HG03378 (cell line): ENCODE measurements around the gene CDH4.
"Not testable (repeated sequence)": the region's sequence is repeated elsewhere in the genome, so short reads cannot be mapped to it uniquely, and the experiment has no call there.

ENCODE experiments used
- ATAC-seq: cut with Tn5 transposase; IDR thresholded peaks from one replicate; pipeline ENCODE4 v1.9.1; 2021; ENCODE audit warnings: mild to moderate bottlenecking, moderate library complexity; ENCODE audit not compliant: unreplicated experiment

Gene CDH4

DNA sequence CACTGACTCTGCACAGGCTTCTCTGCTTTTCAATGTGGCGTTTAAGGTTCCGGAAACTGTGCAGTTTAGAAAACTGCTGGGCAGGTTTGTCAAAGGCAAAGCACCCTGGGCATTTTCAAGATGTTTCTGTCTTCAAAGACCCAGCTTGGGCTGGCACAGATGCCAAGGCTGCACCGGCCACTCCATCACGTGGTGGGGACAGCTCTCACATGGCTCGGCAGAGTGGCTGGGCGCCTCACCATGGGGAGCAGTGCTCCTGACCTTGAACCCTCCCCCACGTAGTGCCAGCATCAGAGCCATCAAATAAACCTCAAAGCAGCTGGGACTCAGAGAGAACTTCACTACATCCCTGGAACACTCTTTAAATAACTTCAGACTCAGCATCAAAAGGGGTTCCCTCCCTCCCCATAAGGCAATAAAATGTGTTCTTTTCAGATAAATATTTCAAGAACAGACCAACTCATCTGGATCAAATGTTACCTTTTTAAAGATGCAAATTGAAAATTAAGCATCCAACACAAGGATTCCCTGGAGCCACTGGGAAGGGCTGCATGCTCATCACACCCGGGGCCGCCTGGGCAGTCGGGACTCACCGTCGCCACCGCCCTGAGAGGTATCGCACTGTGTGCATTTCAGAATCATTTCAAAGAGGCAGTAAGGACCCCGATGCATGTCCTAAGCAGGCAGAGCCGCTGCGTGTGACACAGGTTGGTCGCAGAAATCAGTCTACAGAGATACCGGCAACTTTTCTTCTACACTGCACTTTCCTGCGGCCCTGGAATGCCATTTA is 157.1 kb downstream of the CDH4 start:
- no peak for ATAC-seq

DNA sequence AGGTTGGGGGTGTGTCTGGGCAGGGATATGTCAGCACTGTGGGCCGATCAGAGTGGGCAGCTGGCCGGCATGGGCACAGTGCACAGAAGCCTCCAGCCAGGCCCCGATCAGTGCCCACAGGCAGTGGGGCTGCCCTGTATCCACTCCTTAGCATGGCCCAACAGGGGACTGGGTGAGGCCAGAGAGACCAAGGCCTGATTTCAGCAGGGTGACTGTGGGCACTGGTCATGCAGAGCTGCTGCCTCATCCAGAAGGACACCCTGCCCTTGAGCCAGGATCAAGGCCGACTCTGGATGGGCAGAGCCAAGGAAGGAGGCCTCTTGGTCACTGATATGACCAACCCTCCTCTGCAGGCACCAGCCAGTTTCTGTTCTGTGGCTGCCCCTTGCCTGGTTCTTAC is 159.7 kb downstream of the CDH4 start:
- no peak for ATAC-seq

DNA sequence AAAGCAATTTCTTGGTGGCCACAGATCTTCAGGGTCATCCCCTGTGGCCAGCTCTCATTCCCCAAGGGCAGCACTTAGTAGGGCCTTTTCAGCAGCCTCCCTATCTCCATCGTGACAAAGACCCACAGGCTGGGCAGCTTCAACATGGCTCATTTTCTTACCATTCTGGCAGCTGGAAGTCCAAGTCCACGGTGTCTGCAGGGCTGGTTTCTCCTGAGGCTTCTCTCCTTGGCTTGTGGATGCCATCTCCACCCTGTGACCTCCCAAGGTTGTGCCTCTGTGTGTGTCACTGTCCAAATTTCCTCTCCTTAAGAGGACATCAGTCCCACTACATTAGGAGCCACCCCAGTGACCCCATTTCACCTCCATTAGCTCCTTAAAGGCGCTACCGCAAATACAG is 161.7 kb downstream of the CDH4 start:
- ATAC-seq: no peak

DNA sequence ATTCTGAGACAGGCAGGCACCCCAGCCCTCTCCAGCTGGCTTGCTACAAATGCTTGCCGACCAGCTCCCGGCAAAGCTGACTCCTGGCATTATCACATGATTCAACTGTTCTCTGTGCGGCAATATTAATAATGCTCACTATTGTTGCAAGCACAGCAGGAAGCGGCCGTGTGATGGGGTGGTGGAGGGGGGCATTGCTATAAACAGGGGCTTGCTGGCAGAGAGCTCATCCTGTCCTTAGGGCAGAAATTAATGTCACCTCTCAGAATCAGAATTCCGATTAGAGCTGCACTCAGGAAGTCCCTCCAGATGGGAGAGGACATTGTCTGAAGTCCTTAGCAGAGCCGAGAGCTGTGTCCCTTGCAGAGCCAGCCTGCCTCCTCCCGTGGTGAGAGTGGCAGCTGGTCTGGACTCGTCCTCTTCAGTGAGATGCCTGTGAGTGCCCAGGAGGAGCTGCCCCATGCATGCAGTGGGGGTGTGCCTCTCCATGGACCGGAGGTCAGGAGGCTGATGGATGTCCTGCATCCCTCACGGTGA is 162.5 kb downstream of the CDH4 start:
- ATAC-seq: no peak

DNA sequence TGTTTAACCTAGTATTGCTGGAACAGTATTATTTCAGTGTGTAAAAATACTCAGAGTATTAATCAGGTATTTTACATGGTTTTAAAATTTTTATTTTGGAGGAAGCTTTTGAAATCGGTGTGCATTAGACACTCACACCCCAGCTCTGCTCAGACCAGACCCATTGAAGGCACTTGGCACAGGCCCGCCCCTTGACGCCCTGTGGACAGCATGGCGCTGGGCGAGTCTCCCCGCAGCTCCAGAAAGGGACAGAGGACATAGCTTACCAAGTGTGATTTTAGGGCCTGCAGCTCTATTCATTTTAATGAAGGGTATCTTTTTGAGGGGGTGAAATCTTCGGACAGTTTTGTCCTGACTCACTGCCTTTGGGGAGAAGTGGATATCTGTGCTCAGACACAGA is 164.5 kb downstream of the CDH4 start:
- ATAC-seq: no peak

DNA sequence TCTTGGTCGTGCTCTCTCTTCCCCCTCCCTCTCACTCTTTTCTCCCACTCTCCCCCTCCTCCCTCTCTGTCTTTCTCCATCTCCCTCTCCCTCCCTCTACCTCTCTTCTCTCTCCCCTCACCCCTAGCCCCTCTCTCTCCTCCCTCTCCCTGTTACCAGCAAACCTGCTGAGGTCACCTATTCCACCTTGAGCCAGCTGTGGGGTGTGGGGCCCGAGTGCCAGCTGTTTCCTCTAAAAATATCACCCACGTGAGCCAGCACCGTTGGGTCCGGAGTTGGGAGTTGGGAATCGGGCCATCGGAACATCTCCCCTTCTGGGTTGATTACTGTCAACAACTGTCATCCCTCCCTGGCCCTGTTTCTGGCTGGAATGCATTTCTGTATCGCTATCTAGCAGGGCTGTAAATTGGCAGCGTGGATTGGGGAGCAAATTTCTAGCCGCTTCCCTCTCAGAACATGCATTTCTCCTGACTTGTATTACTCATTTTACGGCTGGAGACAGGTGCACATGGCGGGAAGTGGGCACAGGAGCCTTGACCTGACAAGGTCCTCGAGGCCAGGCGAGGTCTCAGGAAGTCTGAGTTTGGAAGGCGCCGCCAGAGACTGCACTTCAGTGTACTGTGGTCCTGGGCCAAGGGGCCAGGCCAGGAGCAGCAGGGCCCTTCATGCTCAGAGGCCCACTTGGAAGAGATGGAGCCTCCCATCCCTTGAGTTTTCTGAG is 165.3 kb downstream of the CDH4 start:
- no peak for ATAC-seq

DNA sequence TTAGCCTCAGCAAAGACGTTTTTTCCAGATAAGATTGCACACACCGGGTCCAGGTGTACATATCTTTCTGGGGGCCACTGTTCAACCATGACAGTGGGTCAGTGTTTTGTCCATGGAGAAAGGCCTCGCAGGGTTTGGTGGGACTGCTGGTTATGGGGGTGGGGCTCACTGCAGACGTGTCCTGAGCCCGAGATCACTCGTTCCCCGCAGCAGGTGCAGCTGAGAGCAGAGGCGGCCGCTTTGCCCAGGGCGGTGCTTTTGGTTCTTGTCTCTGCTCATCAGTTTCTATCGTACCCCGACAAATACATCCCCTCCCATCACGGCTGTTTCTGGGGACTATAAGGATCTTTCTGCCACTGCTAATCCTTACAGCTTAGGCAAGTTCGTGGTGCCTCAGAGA is 166.9 kb downstream of the CDH4 start:
- no peak for ATAC-seq

DNA sequence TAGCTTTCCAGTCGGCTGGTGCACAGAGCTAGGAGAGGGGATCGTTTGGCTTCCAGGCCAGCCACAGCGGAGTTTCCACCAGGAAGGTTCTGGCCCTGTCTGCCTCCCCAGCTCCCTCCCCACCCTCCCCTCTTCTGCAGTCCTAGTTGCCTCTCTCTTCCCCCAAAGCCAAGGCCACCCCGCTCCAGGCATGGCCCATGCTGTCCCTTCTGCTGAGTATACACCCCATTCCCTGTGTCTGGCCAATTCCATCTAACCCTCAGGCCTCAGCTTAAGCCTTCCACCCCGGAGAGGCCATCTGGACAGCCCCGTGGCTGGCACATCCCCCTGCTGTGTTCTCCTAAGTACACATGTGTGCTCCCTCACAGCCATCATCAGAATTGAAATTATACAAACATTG is 167.4 kb downstream of the CDH4 start:
- ATAC-seq: no peak

DNA sequence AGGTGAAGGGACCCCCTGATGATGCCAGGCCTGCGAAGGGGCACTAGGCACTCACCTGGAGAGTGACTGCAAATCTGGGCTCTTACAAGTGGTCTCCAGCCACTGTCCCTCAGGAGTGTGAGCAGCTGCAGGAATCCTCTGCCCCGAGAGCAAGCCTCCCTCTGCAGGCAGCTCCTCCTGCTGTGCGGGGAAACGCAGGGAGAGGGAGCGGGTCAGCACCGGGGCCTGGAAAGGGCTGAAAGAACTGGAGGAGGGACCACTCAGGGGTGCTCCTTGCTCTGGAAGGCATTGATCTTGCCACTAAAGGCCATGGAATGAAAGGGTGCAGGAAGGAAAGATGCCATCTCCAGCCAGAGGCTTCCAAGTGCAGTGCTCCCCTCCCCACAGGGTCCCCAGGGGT is 168.0 kb downstream of the CDH4 start:
- no peak for ATAC-seq

DNA sequence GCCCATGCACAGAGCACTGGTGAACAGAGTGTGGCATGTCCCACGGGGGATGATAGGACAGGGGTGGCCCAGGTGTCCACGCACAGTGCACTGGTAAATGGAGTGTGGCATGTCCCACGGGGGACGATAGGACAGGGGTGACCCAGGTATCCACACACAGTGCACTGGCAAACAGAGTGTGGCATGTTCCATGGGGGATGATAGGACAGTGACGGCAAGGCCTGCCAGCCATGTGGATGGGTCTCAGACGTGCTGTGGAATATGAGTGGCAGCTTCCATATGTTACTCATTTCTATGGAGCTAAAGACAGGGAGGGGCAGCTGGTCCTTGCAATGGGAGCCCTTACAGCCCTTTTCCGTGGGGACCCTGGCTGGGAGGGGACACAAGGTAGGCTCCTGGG is 168.7 kb downstream of the CDH4 start:
- no peak for ATAC-seq

DNA sequence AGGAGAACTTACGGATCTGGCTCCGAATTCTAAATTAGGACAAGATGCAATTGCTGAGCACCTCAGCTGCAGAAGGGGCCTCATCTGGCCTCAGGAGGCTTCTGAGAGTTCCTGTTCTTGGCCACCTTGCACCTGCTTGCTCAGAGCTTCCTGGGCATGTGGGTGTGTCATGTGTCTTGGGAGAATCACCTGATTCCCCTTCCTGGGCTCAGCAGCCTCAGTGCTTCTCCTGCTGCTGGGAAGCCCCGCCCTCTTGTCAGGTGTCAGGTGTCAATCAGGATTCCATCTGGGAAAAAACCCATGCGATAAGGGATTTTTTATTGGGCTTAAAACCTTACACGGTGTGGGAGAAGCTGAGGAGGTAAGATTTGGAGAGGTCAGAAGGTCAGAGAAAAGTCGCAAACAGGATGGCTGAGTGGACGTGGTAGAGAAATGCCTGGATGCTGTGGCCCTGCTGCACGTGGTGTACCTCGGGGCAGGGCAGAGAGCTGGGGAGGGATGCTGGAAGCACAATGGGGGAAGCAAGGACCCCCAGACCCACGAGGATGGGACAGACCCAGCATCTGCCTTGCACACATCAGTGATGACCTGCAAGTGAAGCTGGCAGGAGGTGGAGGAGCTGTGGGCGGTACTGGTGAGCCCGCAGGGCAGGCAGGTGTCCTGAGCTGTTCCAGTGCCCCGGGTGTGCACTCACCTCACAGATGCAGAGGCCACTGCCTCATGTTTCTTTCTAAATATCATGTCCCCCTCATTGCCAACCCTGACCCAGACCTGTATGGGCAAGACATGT is 170.8 kb downstream of the CDH4 start:
- no peak for ATAC-seq

DNA sequence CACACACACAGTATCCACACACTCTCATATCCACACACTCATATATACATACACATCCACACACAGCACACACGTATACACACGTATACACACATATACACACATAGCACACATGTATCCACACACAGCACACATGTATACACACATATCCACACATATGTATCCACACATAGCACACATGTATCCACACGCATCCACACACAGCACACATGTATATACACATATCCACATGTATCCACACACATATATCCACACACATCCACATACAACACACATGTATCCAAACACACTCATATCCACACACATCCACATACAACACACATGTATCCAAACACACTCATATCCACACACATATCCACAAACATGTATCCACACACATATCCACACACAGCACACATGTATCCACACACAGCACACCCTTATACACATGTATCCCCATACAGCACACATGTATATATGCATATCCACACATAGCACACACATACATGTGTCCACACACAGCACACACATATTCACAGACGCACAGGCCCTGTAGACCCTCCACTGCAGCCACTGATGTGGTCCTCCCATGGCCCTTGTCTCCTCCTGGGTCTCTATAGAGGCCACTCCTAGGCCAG is 172.1 kb downstream of the CDH4 start:
- ATAC-seq: no peak

DNA sequence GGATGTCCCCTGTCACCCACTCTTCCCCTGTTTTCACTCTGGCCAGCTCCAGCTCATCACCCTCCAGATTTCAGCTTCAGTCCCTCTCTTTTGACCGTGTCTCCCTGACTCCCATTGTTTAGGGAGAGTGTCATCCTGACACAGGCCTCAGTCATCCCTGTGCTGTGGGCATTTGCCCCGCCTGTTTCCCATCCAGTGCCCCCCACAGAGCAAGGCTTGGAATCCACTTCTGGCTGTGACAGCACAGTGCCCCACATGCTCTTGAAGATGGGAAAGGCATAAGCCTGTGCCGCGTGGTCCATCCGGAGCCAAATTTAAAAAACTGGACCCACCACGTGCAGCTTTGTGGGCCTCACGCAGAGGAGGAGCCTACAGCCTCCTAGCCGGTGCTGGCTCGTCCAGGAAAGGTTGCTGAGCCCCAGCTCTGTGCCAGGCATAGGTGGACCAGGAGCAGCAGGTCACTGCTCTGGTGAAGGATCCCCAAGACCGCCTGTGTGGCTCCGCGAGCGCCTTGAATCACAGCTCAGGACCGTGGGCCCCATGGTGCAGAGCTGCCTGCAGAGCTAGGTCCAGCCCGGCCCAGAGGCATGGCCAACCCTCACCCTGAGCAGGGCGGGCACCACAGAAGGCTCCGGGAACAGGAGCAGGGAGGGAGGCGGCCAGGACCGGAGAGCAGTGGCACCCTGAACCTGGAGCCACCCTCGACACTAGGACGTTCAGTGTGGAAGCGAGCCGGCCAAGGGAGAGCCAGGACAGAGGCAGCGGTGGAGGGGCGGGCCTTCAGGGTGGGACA is 172.8 kb downstream of the CDH4 start:
- no peak for ATAC-seq

DNA sequence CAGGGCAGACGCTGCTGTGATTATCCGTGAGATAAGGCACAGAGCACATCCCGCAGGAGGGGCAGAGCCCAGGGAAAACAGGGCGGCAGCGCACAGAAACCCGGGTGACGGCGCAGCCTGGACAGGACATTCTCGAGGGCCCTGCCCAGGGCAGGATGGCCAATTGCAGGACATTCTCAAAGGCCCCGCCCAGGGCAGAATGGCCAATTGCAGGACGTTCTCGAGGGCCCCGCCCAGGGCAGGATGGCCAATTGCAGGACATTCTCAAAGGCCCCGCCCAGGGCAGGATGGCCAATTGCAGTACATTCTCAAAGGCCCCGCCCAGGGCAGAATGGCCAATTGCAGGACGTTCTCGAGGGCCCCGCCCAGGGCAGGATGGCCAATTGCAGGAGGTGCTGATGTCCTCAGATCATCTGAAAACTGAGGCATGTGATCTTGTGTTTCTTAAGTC is 173.5 kb downstream of the CDH4 start:
- not testable (repeated sequence) for ATAC-seq

DNA sequence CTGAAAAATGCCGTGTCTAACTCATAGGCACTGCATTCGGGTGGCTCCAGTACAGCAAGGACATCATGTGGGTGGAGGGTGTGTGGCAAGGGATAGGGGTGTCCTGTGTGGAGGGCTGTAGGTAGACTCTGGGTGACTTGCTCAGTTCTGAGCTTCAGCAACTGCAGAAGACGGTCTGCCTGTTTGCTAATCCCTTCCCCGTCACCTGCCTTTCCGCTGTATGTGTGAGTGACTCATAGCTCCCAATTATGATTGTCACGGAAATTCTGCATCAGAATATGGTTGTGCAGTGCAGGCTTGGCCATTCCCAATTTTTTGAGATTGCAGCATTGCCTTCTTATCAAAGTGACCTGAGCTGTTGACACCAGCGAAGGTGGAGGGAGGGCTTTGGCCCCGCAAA is 174.3 kb downstream of the CDH4 start:
- no peak for ATAC-seq

DNA sequence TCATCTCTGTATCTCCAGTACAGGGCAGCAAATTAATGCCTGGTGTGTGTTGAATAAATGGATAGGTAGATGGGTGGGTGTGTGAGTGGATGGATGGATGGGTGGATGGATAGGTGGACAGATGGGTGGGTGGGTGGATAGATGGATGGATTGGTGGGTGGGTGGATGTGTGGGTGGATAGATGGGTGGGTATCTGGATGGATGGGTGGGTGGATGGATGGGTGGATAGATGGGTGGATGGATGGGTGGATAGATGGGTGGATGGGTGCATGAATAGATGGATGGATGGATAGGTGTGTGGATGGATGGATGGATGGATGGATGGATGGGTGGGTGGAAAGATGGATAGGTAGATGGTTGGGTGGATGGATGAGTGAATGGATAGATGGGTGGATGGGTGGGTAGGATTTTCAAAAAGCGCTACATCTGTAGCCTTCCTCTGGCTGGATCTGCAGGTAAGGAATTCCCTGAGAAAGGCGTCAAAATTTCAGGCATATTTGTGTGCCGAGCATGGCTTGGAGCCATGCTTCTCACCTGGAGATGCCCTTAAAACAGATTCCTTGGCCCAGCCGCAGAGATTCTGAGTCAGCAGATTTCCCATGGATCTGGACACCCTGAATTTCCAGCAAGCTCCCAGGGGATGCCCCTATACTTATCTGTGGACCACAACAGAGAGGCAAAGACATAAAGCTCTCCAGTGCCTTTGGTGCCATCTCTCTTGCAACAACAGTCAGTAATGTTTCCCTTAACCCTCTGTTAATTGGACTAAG is 177.6 kb downstream of the CDH4 start:
- no peak for ATAC-seq

DNA sequence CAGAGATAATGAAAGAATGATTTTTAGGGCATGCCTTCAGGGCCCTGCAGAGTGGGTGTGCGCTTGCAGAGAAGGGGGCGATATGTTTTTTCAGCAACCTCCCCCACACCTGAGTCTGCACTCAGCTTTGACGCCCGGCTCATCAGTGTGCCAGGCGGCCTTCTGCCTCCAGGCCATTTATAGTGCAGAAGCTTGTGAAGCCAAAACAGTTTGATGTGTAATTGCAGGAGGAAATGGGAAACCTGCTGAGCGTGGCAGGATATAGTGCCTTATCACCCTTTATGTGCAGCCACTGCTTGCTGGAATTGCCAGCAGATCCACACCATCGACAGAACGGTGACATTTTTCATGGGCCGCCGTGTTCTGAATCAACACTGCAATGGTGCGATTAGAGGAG is 178.2 kb downstream of the CDH4 start:
- ATAC-seq: no peak

DNA sequence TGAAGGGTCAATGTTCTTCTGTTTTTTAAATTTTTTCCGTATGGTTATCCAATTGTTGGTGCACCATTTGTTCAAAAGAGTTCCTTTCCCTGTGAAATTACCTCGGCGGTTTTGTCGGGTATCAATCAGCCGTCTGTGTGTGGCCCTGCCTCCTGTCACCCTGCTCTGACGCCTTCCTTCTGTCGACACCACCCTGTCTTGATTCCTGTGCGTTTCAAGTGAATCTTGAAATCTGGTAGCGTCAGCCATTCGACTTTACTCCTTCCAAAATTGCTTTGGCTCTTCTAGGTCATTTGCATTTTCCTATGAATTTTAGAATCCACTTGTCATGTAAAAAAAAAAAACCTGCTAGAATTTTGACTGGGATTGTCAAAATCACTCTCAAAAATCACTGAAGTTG is 181.1 kb downstream of the CDH4 start:
- no peak for ATAC-seq

DNA sequence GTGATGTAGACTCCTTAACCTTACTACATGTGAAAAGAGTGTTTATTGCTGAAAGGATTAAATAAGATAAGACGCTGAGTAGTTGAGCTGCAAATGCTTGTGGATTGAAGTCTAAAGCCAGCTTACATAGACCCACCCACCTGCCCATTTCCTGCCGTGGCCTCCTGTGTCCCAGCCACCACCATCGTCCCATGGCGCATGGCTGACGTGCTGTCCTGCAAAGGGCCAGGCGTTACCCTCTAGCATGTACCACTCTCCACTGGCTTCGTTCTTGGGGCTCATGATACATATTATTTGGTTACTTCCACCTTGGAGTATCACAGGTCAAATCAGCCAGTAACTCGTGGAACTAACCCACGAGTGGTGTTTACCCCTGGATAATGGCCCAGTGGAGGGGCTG is 181.8 kb downstream of the CDH4 start:
- ATAC-seq: no peak
